Measurements from ENCODE around the gene HEBP2.

- TF ChIP-seq, protein P1, sequence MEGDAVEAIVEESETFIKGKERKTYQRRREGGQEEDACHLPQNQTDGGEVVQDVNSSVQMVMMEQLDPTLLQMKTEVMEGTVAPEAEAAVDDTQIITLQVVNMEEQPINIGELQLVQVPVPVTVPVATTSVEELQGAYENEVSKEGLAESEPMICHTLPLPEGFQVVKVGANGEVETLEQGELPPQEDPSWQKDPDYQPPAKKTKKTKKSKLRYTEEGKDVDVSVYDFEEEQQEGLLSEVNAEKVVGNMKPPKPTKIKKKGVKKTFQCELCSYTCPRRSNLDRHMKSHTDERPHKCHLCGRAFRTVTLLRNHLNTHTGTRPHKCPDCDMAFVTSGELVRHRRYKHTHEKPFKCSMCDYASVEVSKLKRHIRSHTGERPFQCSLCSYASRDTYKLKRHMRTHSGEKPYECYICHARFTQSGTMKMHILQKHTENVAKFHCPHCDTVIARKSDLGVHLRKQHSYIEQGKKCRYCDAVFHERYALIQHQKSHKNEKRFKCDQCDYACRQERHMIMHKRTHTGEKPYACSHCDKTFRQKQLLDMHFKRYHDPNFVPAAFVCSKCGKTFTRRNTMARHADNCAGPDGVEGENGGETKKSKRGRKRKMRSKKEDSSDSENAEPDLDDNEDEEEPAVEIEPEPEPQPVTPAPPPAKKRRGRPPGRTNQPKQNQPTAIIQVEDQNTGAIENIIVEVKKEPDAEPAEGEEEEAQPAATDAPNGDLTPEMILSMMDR (IDR thresholded peaks at IDR 0.05 in 8 of 11, conservative IDR thresholded peaks at IDR 0.05 in 3 of 11): no peak
- TF ChIP-seq POLR2A (IDR thresholded peaks at IDR 0.05) (no peak), POLR2AphosphoS5 (IDR thresholded peaks at IDR 0.05) (no peak)
These were observed 6.2 kb downstream of the HEBP2 start for GRCh38 chr6:138410048-138410735.
